A673 (cell line): ENCODE measurements around the gene ZDHHC8. TPM values are rescaled to one million over a fixed set of nuclear protein-coding genes. Genes with fewer than 3 reads are reported as not detected.

Experiments
- BruUV-seq: library from RNA; stranded (reverse); fragments of 400-500 nt; replicated peaks from 2 replicates; lab custom pipeline; 2021; lab: Mats Ljungman, UMichigan
- CTCF ChIA-PET: fragments of 300-600 bp; sonication (Branson Sonifier 250); formaldehyde crosslinking; loops from one replicate; lab custom pipeline; 2022; ENCODE audit warnings: antibody characterized with exemption; lab: Charles Lee
- POLR2A ChIA-PET: fragments of 300-600 bp; sonication (Branson Sonifier 250); formaldehyde crosslinking; loops from one replicate; lab custom pipeline; 2022; ENCODE audit warnings: antibody characterized with exemption; ENCODE audit not compliant: low non-redundant PET; lab: Charles Lee
- DNase-seq: peaks from one replicate; pipeline ENCODE4 v3.0.0-alpha.2; 2015; ENCODE audit warnings: low spot score
- H3K27ac ChIP-seq: fragments of 200-600 bp; sonication (generic); 2 replicates; pipeline ENCODE4 v1.5.1; 2016; ENCODE audit warnings: mixed run types, low read depth, mild to moderate bottlenecking, mixed read lengths, antibody characterized with exemption, low read length; ENCODE audit not compliant: poor library complexity, severe bottlenecking
- H3K27me3 ChIP-seq: fragments of 200-600 bp; sonication (generic); replicated peaks from 2 replicates; pipeline ENCODE4 v1.6.1; 2017; ENCODE audit warnings: mixed run types, low read depth, mild to moderate bottlenecking, mixed read lengths, antibody characterized with exemption, low read length; ENCODE audit not compliant: insufficient read depth, poor library complexity
- H3K36me3 ChIP-seq: fragments of 200-600 bp; sonication (generic); 2 replicates; pipeline ENCODE4 v1.6.1; 2016; ENCODE audit warnings: mixed run types, mild to moderate bottlenecking, mixed read lengths, antibody characterized with exemption, low read length; ENCODE audit not compliant: insufficient read depth, poor library complexity, severe bottlenecking
- H3K4me1 ChIP-seq: fragments of 200-600 bp; sonication (generic); 2 replicates; pipeline ENCODE4 v1.6.1; 2017; ENCODE audit warnings: mixed run types, mild to moderate bottlenecking, mixed read lengths, antibody characterized with exemption, low read length; ENCODE audit not compliant: insufficient read depth, poor library complexity, severe bottlenecking
- H3K4me3 ChIP-seq: fragments of 200-600 bp; sonication (generic); 2 replicates; pipeline ENCODE4 v1.5.1; 2016; ENCODE audit warnings: low read depth, mixed run types, mild to moderate bottlenecking, mixed read lengths, low read length; ENCODE audit not compliant: poor library complexity, severe bottlenecking
- H3K9me3 ChIP-seq: fragments of 200-600 bp; sonication (generic); 2 replicates; pipeline ENCODE4 v1.6.1; 2016; ENCODE audit warnings: mixed run types, low read depth, mild to moderate bottlenecking, mixed read lengths, antibody characterized with exemption, low read length; ENCODE audit not compliant: poor library complexity, severe bottlenecking
- EZH2 ChIP-seq: fragments of 200-600 bp; sonication (generic); IDR thresholded peaks from 2 replicates; pipeline ENCODE4 v1.6.1; 2017; ENCODE audit warnings: borderline replicate concordance, low read depth, mild to moderate bottlenecking, mixed read lengths, antibody characterized with exemption, low read length; ENCODE audit not compliant: poor library complexity, severe bottlenecking
- intact Hi-C: fragments of 100-400 bp; cut with micrococcal nuclease; formaldehyde crosslinking; loops from one replicate; pipeline ENCODE4 v1.10.0; 2022; ENCODE audit not compliant: unreplicated experiment
- total RNA-seq: library from RNA; stranded (reverse); gene quantifications from 2 replicates; pipeline ENCODE4 v1.2.3, GENCODE V29; 2021
- TF ChIP-seq, protein P1 (sequence below): fragments of 300-800, 200-600 bp; sonication (generic); conservative IDR thresholded peaks from 2 replicates; pipeline ENCODE4 v1.5.1; 2017; ENCODE audit warnings: low read depth, mild to moderate bottlenecking, antibody characterized with exemption, low read length, moderate library complexity, mixed read lengths

The ZDHHC8 gene
- total RNA-seq, 1 experiment from 2014 or later, result 58.8 TPM

GRCh38 chr22:20090730-20091240 lies 40.8 kb upstream of the ZDHHC8 start:
- H3K4me1 ChIP-seq, result no peaks in the 10 kb centered on the region
- no peaks in the 10 kb centered on the region for H3K9me3 ChIP-seq
- intact Hi-C loops, result no loop called here
- ChIA-PET CTCF (no interaction called here), POLR2A (no interaction called here)
- BruUV-seq, result no TSS peak
- peaks cover 100% of the 10 kb centered on the region for H3K36me3 ChIP-seq
- no peak for DNase-seq
- H3K27me3 ChIP-seq, result no peaks in the 10 kb centered on the region
- H3K27ac ChIP-seq, result no peak overlapping the region
- TF ChIP-seq, protein P1, sequence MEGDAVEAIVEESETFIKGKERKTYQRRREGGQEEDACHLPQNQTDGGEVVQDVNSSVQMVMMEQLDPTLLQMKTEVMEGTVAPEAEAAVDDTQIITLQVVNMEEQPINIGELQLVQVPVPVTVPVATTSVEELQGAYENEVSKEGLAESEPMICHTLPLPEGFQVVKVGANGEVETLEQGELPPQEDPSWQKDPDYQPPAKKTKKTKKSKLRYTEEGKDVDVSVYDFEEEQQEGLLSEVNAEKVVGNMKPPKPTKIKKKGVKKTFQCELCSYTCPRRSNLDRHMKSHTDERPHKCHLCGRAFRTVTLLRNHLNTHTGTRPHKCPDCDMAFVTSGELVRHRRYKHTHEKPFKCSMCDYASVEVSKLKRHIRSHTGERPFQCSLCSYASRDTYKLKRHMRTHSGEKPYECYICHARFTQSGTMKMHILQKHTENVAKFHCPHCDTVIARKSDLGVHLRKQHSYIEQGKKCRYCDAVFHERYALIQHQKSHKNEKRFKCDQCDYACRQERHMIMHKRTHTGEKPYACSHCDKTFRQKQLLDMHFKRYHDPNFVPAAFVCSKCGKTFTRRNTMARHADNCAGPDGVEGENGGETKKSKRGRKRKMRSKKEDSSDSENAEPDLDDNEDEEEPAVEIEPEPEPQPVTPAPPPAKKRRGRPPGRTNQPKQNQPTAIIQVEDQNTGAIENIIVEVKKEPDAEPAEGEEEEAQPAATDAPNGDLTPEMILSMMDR, result no peak
- TF ChIP-seq EZH2, result no peak
- no peak overlapping the region for H3K4me3 ChIP-seq

GRCh38 chr22:20091690-20092476 lies 39.7 kb upstream of the ZDHHC8 start:
- no peaks in the 10 kb centered on the region for H3K9me3 ChIP-seq

GRCh38 chr22:20092477-20092854 lies 39.1 kb upstream of the ZDHHC8 start:
- H3K36me3 ChIP-seq, result peaks cover 100% of the 10 kb centered on the region
- no peaks in the 10 kb centered on the region for H3K27me3 ChIP-seq
- no peak overlapping the region for H3K27ac ChIP-seq
- intact Hi-C loops, result no loop called here
- no peaks in the 10 kb centered on the region for H3K9me3 ChIP-seq
- TF ChIP-seq, protein P1, result no peak
- TF ChIP-seq EZH2, result no peak
- POLR2A ChIA-PET, result no interaction called here
- H3K4me3 ChIP-seq, result no peak overlapping the region
- no peak for DNase-seq
- no TSS peak for BruUV-seq
- no peaks in the 10 kb centered on the region for H3K4me1 ChIP-seq
- CTCF ChIA-PET, result no interaction called here

More at GRCh38 chr22:20091690-20092476, 39.7 kb upstream of the ZDHHC8 start:
- Histone ChIP-seq H3K4me3 (no peak overlapping the region), H3K27ac (no peak overlapping the region), H3K4me1 (no peaks in the 10 kb centered on the region), H3K36me3 (peaks cover 100% of the 10 kb centered on the region), H3K27me3 (no peaks in the 10 kb centered on the region)
- DNase-seq, result no peak
- CTCF ChIA-PET, result interaction anchor here (0.6 kb wide), 1 partner anchor 129 kb away, joined by 6 read pairs; no protein-coding TSS in a partner anchor
- POLR2A ChIA-PET, result interaction anchor here (0.7 kb wide), 1 partner anchor 59 kb away, joined by 3 read pairs; no protein-coding TSS in a partner anchor
- intact Hi-C loops, result no loop called here
- no TSS peak for BruUV-seq
- TF ChIP-seq, protein P1, result no peak
- no peak for TF ChIP-seq EZH2
